NK-92 (cell line): ENCODE measurements around the gene LRP1B.
"Not testable (repeated sequence)": the region's sequence is repeated elsewhere in the genome, so short reads cannot be mapped to it uniquely, and the experiment has no call there.

Source experiments
- DNase-seq: peaks from one replicate; lab custom pipeline; 2025; ENCODE audit not compliant: unreplicated experiment; lab: John Stamatoyannopoulos, UW

The LRP1B gene

GRCh38 chr2:140504601-140505000 lies 1626.2 kb downstream of the LRP1B start:
- DNase-seq = no peak

- DNase-seq = no peak
Observed at GRCh38 chr2:140502951-140503630, 1627.7 kb downstream of the LRP1B start.

- DNase-seq = no peak
Observed at GRCh38 chr2:140498360-140498759, 1632.5 kb downstream of the LRP1B start.

GRCh38 chr2:140496714-140497113 lies 1634.1 kb downstream of the LRP1B start:
- DNase-seq = no peak

- no peak for DNase-seq
Observed at GRCh38 chr2:140491876-140492275, 1638.9 kb downstream of the LRP1B start.

GRCh38 chr2:140489193-140489592 lies 1641.6 kb downstream of the LRP1B start:
- no peak for DNase-seq

GRCh38 chr2:140481136-140481535 lies 1649.7 kb downstream of the LRP1B start:
- no peak for DNase-seq

GRCh38 chr2:140473851-140474250 lies 1657.0 kb downstream of the LRP1B start:
- no peak for DNase-seq

- DNase-seq = no peak
Observed at GRCh38 chr2:140472676-140473075, 1658.1 kb downstream of the LRP1B start.

- DNase-seq = no peak
Observed at GRCh38 chr2:140465301-140465700, 1665.5 kb downstream of the LRP1B start.

GRCh38 chr2:140462990-140463389 lies 1667.8 kb downstream of the LRP1B start:
- no peak for DNase-seq

GRCh38 chr2:140457483-140457882 lies 1673.3 kb downstream of the LRP1B start:
- no peak for DNase-seq

- no peak for DNase-seq
Observed at GRCh38 chr2:140455315-140455714, 1675.5 kb downstream of the LRP1B start.

- no peak for DNase-seq
Observed at GRCh38 chr2:140454717-140455116, 1676.1 kb downstream of the LRP1B start.

- DNase-seq = no peak
Observed at GRCh38 chr2:140451324-140451723, 1679.5 kb downstream of the LRP1B start.

GRCh38 chr2:140442319-140442718 lies 1688.5 kb downstream of the LRP1B start:
- no peak for DNase-seq

GRCh38 chr2:140440815-140441214 lies 1690.0 kb downstream of the LRP1B start:
- no peak for DNase-seq

GRCh38 chr2:140436936-140437335 lies 1693.9 kb downstream of the LRP1B start:
- no peak for DNase-seq

- not testable (repeated sequence) for DNase-seq
Observed at GRCh38 chr2:140427033-140427432, 1703.8 kb downstream of the LRP1B start.

- no peak for DNase-seq
Observed at GRCh38 chr2:140424471-140424870, 1706.3 kb downstream of the LRP1B start.

- no peak for DNase-seq
Observed at GRCh38 chr2:140422759-140423158, 1708.1 kb downstream of the LRP1B start.

- no peak for DNase-seq
Observed at GRCh38 chr2:140417504-140417903, 1713.3 kb downstream of the LRP1B start.

- no peak for DNase-seq
Observed at GRCh38 chr2:140416577-140416976, 1714.2 kb downstream of the LRP1B start.
